PC-3 (cell line): ENCODE data around the gene ZNF560.
"Not testable (repeated sequence)": the region's sequence is repeated elsewhere in the genome, so short reads cannot be mapped to it uniquely, and the experiment has no call there.

Source experiments
- CTCF ChIP-seq: fragments of 300-600 bp; sonication (generic); conservative IDR thresholded peaks from 2 replicates; pipeline ENCODE4 v1.5.1; 2017; ENCODE audit warnings: antibody characterized with exemption, low read depth, mild to moderate bottlenecking, low read length
- EZH2 ChIP-seq: fragments of 300-600 bp; sonication (generic); IDR thresholded peaks from one replicate; pipeline ENCODE4 v1.6.1; 2017; ENCODE audit warnings: antibody characterized with exemption, mild to moderate bottlenecking, low read length; ENCODE audit not compliant: unreplicated experiment
- EZH2phosphoT487 ChIP-seq: fragments of 300-600 bp; sonication (generic); IDR thresholded peaks from 2 replicates; pipeline ENCODE4 v1.6.1; 2018; ENCODE audit warnings: mild to moderate bottlenecking, antibody characterized with exemption, low read length, borderline replicate concordance

GRCh38 chr19:9539201-9539600 lies 40.8 kb upstream of the ZNF560 start:
- not testable (repeated sequence) for TF ChIP-seq CTCF, EZH2, EZH2phosphoT487
